ENCODE data around the gene FAXC. TPM values are rescaled to one million over a fixed set of nuclear protein-coding genes. Genes with fewer than 3 reads are reported as not detected.

Gene FAXC
- total RNA-seq, 4 donors from 2014 or later: 0.04 to 3.6 (median 1.3) TPM

DNA sequence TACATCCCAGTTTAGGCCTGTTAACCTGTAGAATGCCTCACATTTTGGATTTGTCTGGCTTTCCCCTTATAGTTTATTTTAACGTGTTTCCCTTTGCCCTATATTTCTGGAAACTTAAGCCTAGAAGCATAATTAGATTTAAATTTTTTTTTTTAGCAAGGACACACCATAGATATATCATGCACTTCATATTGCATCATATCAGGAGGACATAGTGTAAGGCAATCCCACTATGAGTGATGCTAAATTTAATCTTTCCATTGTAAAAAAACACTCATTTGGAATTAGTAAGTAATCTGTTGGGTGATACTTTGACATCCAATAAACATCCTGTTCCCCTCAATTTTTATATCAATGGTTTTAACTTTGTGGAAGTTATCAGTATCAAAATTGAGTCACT lies 10.3 kb upstream of the FAXC start:
- WGBS, 2 donors: 61 to 74% methylated on average over 1 of the region's 1 CpG
- TF ChIP-seq, protein P1, sequence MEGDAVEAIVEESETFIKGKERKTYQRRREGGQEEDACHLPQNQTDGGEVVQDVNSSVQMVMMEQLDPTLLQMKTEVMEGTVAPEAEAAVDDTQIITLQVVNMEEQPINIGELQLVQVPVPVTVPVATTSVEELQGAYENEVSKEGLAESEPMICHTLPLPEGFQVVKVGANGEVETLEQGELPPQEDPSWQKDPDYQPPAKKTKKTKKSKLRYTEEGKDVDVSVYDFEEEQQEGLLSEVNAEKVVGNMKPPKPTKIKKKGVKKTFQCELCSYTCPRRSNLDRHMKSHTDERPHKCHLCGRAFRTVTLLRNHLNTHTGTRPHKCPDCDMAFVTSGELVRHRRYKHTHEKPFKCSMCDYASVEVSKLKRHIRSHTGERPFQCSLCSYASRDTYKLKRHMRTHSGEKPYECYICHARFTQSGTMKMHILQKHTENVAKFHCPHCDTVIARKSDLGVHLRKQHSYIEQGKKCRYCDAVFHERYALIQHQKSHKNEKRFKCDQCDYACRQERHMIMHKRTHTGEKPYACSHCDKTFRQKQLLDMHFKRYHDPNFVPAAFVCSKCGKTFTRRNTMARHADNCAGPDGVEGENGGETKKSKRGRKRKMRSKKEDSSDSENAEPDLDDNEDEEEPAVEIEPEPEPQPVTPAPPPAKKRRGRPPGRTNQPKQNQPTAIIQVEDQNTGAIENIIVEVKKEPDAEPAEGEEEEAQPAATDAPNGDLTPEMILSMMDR (IDR thresholded peaks at IDR 0.05): no peak
- TF ChIP-seq POLR2A (IDR thresholded peaks at IDR 0.05): no peak
- DNase-seq (ENCODE audit: low spot score in 2 of 2): no peak
- no peak overlapping the region for H3K4me3 ChIP-seq (ENCODE audit: low read depth, poor library complexity, severe bottlenecking)
- intact Hi-C loops (cut with DNase I; ENCODE audit: low total_unique reads): no loop called here

DNA sequence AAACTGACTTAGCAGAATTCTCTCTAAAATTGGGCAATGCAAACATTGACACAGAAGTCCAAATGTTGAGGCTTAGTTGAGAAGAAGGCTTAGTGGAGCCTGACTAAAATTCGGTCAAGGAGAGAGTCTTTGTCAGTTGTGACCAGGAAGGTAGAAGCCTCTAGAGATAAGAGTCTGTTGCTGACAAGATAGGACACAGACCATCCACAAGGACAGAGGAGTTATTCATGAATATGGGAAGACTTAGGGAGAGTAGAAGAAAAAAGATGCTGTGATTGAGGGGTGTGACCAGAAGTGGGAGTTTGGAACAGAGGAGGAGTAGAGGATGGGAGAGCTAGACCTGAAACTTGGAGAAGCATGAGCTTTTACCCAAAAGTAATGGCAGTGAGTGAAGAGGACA lies 7.2 kb upstream of the FAXC start:
- WGBS, 2 donors: 81 to 91% methylated on average over 1 of the region's 1 CpG
- no peak for DNase-seq (ENCODE audit: low spot score in 2 of 2)
- no peak overlapping the region for H3K4me3 ChIP-seq (ENCODE audit: low read depth, poor library complexity, severe bottlenecking)
- TF ChIP-seq, protein P1 (IDR thresholded peaks at IDR 0.05): no peak
- no peak for TF ChIP-seq POLR2A (IDR thresholded peaks at IDR 0.05)
- intact Hi-C loops (cut with DNase I; ENCODE audit: low total_unique reads): no loop called here

DNA sequence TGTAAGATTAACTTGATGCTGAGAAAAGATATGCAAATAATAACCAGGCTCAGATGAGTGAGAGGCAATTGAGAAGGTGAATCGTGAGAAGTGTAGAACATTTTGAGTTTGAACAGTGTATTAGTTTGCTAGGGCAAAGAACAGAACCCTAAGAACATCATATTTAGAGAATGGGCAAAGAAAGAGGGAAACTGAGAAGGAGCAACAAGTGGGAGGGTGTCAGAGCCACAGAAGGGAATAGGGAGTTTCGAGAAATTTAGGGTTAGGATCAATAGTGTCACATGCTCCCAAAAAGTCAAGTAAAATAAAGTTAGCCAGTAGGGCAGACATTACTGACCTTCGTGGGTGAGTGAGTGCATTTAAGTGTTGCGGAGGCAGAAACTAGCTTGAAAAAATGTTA lies 5.5 kb upstream of the FAXC start:
- DNase-seq (ENCODE audit: low spot score in 2 of 2): no peak
- intact Hi-C loops (cut with DNase I; ENCODE audit: low total_unique reads): no loop called here
- 75 to 77% methylated on average over 4 of the region's 4 CpGs for WGBS, 2 donors
- H3K4me3 ChIP-seq (ENCODE audit: low read depth, poor library complexity, severe bottlenecking): no peak overlapping the region
- TF ChIP-seq, protein P1 (IDR thresholded peaks at IDR 0.05): no peak
- no peak for TF ChIP-seq POLR2A (IDR thresholded peaks at IDR 0.05)

DNA sequence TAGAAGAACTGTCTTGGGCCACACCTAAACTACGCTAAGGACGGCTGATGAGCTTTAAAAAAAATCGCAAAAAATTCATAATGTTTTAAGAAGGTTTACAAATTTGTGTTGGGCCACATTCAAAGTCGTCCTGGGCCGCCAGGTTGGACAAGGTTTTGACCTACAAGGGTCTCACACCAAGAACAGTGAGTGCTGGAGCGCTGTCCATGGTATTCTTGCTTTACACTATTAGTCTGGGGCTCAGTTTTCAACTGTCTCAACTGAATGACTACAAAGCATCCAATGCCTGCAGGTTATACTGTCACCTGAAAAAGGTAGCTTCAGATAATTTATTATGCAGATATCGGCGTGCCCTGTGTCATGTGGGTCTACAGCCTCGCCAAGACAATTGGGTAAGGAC lies 3.7 kb upstream of the FAXC start:
- intact Hi-C loops (cut with DNase I; ENCODE audit: low total_unique reads): no loop called here
- TF ChIP-seq, protein P1 (IDR thresholded peaks at IDR 0.05): no peak
- no peak for TF ChIP-seq POLR2A (IDR thresholded peaks at IDR 0.05)
- no peak overlapping the region for H3K4me3 ChIP-seq (ENCODE audit: low read depth, poor library complexity, severe bottlenecking)
- no peak for DNase-seq (ENCODE audit: low spot score in 2 of 2)
- 68 to 69% methylated on average over 9 of the region's 9 CpGs for WGBS, 2 donors

DNA sequence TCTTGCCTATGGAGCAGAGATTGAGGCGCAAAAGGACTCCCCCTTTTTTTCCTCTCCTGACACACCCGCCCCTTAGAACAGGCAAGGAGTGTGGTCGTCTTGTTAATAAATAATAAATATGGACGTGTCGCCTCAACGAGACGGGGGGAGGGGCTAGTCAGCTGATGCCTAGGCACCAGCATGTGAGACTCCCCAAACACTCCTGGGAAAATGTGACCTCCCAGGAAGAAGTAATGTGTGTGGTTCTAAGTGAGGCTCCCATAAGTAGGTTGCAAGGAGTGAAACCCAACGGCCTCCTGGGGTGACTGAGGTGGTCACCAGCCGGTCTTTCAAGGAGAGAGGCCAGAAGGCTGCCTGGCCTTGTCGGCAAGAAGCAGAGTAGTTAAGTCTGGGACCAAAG lies 1.1 kb upstream of the FAXC start:
- TF ChIP-seq POLR2A (IDR thresholded peaks at IDR 0.05): no peak
- TF ChIP-seq, protein P1 (IDR thresholded peaks at IDR 0.05): no peak
- no peak for DNase-seq (ENCODE audit: low spot score in 2 of 2)
- 32 to 39% methylated on average over 10 of the region's 10 CpGs for WGBS, 2 donors
- intact Hi-C loops (cut with DNase I; ENCODE audit: low total_unique reads): no loop called here
- H3K4me3 ChIP-seq (ENCODE audit: low read depth, poor library complexity, severe bottlenecking): no peak overlapping the region

Data from lower leg skin (tissue), 4 donors.